CD4-positive, alpha-beta T cell treated with Interleukin-4 for 1 hour (primary cell): ENCODE data around the gene COL27A1.

Experiments used
- DNase-seq, 2 donors: peaks; one replicate each; pipeline ENCODE4 v3.0.0-alpha.2; 2020 to 2022

Gene COL27A1

GRCh38 chr9:114155263-114155994 is at the start of gene COL27A1:
Gene COL27A1 (plus strand): TSS chr9:114155537. CDS start chr9:114155951, 414 bp downstream.
- peak; percentile 68 to 71 for DNase-seq

- no peak for DNase-seq
Observed at GRCh38 chr9:114107286-114108001, 47.9 kb upstream of the COL27A1 start.

DNA sequence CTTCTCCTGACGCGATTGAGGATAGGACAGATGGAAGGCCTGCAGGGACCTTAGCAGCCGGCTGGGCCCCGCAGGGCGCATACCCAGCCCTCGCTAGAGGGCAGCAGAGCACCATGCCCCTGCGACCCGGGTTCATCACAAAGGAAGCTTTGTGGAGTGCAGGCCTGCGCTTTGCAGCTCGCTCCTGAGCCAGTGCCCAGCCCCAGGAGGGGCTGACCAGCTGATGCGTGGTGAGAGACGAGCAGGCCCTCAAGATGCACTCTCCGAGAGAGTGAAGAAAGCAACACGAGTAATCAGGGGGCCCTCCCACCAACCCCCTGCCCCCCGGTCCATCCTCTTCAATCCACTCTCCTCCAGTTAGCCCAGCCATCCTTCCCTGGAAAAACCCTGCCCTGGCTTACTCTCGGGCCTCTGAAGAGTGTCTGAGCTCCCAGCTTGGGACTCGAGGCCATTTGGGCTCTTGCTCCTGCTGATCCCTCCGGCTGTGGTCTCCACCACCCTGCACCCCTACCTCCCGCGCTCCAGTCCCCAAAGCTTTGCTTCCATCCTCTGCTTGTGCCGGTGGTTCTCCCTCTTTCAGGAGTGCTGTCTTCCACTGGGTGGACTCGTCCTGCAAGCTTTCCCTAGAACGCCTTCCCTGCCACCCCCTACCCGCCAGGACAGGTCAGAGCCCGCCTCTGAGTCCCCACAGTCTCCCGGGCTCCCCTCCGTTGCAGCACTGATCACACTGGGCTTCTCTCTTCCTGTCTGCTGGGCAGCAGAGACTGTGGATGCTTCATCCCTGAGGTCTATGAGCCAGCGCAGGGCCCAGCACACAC is 47.1 kb upstream of the COL27A1 start:
- peak; percentile 20 to 24 for DNase-seq

DNA sequence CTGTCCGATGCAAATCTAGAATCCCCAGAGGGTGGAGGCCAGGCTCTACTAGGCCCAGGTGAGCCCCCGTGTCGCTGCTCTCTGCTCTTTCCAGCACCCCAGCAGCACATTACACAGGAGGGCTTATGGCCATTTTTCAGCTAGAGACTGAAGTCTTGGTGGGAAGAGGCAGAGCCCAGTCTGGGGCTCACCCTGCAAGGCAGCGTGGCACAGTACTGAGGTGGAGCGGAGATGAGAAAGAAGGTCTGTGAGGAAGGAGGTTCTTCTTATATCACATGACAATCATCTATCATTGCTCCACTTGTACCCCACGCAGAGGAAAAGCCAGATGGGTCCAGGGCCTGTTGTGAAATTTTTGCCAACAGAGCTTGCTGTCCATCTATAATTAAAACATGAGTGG is 46.2 kb upstream of the COL27A1 start:
- DNase-seq, result no peak

- DNase-seq, result no peak
Observed at GRCh38 chr9:114110180-114110579, 45.2 kb upstream of the COL27A1 start.

DNA sequence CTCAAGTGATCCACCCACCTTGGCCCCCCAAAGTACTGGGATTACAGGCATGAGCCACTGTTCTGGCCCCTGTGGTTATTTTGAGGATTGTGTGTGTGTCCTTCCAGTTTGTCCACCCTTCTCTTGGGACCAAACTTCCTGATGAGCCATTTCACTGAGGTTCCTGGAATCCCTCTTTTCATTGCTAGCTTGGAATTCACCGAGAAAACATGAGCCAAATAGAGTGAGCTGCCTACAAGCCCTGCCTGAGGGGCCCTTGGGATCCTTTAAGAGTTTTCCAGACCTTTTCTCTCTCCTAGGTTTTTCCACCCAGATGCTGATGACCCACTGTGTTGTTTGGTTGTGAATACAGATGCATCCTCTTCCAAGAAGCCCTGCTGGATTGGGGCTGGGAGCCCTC is 43.0 kb upstream of the COL27A1 start:
- no peak for DNase-seq

GRCh38 chr9:114112778-114113584 is 42.4 kb upstream of the COL27A1 start:
- DNase-seq, result no peak

GRCh38 chr9:114114364-114114763 is 41.0 kb upstream of the COL27A1 start:
- DNase-seq, result no peak

- no peak for DNase-seq
Observed at GRCh38 chr9:114115654-114116125, 39.6 kb upstream of the COL27A1 start.

DNA sequence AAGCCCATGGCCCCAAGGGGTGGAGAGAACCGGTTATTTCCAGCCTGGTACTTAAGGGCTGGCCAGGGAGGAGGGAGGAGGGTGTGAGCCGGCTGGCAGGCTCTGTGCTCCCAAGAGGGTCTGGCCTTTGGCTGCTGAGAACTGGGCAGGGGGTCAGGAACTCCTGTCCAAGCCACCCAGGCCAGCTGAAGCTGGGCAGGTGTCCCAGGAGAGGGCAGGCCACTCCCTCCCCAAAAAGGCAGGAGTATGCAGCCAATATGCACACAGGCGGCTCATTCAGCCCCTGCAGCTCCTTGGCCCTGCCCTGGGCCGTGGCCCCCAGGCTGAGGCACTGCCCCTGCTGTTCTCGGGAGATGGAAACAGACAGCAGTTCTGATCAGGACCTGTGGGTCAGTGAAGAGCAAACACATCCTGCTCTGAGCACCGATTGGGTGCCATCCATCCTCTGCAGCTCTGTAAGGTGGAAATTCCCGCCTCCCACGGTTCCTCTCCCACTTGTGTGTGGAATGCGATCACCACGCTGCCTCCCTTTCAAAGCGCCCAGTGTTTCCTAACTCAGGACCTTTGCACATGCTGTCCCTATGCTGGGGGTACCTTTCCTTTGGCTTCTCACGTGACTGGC is 39.1 kb upstream of the COL27A1 start:
- no peak for DNase-seq

DNA sequence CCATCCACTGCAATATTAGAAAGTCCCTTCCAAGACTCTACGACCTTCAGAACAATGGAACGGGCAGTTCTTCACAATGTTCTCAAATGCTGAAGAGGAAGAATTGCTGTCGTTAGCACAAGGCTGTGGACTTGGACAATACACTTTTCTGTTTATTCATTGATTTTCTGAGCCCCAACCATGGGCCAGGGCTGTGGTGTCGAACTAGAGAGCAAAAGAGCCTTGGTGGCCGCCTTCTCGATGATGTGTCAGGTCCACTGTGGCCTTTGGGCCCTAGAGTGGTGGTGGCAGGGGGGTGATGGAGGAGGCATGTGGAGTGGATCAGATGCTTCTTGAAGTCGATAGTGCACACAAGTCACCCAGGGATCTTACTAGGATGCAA is 37.7 kb upstream of the COL27A1 start:
- no peak for DNase-seq

DNA sequence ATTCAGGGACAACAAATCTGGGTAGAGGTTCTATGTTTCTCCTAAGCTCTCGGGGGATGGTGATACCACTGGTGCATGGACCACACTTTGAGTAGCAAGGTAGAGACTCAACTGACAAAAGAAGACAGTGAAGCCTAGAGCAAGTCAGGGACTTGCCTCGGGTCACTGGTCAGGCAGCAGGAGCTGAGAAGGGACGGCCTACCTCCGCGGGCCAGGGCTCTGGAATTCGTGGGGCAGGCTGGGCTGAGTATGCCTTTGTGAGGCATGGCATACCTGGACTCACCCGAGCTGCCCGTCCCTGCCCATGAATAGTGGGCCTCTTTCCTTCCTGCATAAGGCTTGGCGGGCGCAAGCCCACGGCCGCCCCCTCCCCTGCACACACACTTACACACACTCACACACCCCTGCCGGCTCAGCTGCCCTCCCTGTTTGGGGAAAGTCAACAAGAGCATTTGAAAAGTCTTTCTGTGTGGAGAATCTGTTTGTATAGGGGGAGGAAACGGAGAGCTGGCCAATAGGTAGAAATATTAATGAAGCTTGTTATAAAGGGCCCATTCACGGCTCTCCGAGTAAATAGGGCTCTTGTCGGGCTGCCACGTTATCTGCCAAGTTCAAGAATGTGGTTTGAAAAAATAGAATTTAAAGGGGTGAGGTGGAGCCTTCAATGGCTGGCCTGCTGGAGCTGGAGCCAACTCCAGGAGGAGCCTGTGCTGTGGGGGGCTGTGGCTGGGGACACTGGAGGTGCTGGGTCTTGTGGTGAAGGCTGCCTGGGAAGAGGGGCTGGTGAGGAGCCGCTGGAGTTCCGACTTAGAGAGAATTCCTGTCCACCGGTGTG is 37.1 kb upstream of the COL27A1 start:
- DNase-seq, result no peak

GRCh38 chr9:114119242-114120191 is 35.8 kb upstream of the COL27A1 start:
- no peak for DNase-seq

DNA sequence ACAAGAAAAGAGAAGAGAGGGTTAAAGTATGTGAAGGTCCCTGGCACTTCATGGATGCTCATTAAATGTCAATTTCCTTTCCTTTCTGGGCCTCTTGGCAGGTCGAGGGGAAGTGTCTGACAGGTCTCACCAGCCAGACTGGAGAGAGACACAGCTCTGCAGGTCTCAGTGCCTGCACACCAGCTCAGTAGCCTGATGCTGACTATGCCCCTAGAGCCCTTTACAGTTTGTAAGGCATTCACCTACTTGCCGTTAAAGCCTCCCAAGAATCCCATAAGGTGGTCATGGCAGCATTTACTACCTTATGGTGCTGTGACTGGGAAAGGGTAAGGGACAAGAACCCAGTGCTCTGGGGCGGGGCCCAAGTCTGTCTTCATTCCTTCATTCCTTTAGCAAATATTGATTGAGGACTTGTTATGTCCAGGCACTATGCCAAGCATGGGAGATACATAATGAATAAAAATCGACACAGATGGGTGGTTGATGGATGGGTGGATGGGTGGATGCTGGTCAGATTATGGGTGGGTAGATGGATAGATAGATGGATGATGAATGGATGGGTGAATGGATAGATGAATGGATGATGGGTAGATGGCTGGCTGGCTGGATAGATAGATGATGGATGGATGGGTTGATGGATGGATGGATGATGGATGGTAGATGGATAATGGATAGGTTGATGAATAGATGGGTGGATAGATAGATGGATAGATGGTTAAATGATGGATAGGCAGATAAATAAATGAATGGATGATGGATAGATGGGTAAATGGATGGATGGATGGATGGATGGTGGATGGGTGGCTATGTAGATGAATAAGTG is 34.9 kb upstream of the COL27A1 start:
- no peak for DNase-seq

DNA sequence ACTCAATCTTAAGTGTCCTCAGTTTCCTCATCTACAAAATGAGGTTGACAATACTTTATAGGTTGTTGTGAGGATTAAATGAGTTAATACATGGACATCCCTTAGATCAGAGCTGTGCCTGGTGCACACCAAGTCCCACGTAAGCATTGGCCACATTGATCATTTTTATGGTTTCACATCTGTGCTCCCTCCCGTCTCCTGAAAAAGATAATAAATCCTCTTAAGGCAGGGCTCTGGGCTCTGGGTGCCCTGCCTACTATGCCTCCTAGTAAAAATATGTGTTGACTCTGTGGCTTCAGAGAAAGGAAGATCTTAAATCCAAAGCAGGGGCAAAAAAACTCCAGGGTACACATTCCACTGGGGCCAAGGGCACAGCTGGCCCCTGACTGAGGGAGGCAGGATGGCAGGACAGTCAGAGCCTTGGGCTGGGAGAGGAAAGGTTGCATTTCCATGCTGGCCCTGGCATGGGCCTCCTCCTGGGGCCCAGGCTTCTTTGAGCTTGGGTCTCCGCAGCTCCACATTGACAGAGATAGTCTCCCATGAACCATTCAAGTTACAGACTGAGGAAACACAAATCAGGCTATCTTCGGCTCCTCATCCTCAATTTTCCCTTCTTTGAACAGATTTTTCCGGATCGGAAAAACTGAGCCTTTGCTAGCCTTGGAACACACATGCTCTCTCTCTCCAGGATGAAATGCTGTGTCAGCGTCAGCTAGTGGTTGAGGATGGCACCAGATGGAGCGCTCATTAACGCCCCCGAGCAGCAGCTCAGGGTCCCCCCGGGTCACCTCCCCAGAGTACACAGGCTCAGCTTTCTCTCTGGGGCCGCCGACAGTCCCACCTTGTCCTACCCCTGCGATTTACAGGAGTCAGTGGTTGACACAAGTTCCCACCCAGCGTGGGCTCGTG is 33.9 kb upstream of the COL27A1 start:
- no peak for DNase-seq

DNA sequence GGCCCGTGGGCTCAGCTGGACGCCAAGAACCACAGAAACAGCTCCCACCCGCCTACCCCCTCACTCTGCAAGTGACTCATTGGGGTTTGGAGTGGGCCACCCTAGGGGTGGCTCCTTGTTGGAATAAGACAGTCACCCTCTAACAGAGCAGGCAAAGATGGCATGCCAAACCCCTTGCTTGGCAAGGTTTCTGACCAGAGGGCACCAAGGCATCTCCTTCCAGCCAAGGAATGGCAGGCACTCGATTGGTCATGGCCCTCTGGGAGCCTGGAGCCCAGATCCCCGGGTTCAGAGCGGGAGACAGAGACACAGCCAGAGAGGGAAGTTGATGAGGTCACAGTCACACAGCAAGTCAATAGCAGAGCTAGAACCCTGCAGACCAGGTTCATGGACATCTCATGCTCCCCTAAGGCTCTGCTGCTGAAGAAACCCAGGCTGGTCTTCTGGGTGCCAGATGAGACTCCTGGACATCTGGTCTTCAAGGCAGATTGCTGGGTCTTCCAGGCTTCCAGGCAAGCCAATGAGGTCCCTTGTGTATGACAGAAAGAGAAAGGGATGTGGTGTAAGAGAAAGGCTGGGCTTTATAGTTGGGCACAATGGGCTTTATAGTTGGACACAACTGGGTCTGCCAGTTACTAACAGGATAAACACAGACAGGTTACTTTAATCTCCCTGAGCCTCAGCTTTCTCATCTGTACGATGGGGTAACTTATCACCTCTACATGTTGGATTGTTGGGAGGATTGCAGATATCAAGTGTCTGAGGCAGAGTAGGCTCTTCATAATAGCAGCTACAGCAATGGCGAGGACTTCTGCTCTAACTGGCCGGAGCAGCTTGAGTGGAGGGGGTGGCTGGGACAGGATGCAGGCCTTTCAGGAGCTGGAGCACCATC is 33.0 kb upstream of the COL27A1 start:
- DNase-seq, result no peak
